HG02938 (cell line): ENCODE measurements around the gene SYNGR4.
"Not testable (repeated sequence)": the region's sequence is repeated elsewhere in the genome, so short reads cannot be mapped to it uniquely, and the experiment has no call there.

ENCODE experiments used
- ATAC-seq: cut with Tn5 transposase; IDR thresholded peaks from one replicate; pipeline ENCODE4 v1.9.1; 2021; ENCODE audit warnings: mild to moderate bottlenecking, moderate library complexity; ENCODE audit not compliant: unreplicated experiment

SYNGR4 gene, protein sequence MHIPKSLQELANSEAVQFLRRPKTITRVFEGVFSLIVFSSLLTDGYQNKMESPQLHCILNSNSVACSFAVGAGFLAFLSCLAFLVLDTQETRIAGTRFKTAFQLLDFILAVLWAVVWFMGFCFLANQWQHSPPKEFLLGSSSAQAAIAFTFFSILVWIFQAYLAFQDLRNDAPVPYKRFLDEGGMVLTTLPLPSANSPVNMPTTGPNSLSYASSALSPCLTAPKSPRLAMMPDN

GRCh38 chr19:48363810-48364597 lies at the start of gene SYNGR4, which contains the start of gene TMEM143:
Gene SYNGR4 (plus strand): TSS chr19:48364367. CDS start chr19:48365843, 1,476 bp downstream.
Gene TMEM143 (minus strand): TSS chr19:48363940. CDS start chr19:48363920, 20 bp downstream.
- peak; percentile 78 for ATAC-seq

DNA sequence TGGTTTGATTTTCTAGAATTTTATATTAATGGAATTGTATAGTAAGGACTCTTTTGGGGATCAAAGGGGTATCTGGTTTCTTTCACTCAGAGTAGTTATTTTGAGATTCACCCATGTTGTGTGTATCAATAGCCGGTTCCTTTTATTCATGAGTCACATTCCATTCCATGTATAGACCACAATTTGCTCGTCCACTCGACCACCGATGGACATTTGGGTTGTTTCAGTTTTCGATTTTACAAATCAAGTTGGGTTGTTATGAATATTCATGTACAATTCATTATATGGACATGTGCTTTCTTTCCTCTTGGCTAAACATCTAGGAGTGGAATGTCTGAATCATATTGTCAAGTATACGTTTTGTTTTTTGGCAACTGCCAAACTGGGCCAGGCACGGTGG lies 48.5 kb upstream of the SYNGR4 start:
- no peak for ATAC-seq

DNA sequence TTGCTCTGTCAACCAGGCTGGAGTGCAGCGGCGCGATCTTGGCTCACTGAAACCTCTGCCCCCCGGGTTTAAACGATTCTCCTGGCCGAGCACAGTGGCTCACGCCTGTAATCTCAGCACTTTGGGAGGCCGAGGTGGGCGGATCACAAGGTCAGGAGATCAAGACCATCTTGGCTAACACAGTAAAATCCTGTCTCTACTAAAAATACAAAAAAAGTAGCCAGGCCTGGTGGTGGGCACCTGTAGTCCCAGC lies 46.5 kb upstream of the SYNGR4 start:
- ATAC-seq: not testable (repeated sequence)

DNA sequence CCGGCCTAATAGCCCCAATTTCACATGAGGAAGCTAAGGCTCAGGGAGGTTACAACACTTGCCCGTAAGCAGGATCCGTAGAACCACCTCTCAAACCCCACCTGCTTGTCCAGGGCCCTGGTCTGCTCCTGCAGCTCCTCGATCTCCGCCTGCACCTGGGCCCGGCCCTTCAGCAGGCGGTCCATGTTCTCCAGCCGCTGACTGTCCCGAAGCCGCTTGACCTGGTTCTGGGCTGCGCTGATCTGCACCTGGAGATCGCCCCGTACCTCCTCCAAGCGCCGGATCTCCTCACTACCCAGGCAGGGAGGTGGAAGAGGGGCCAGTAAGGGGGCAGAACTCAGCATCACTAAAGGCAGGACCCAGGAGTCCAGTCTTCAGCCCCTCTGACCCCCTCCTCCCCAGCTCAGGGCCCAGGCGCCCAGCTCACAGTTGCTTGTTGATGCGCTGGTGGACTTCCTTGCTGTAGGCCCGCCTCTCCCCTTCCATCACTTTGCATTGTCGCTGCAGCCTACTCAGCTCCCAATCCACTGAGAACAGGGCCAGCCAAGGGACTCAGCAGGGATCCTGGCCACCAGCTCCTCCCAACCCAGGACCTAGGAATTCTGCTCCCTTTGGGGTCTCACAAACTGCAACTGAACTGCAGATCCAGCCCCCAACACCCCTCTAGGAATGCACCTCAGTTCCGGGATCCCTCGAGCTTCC lies 45.7 kb upstream of the SYNGR4 start:
- no peak for ATAC-seq

- ATAC-seq: no peak
These were observed 44.3 kb upstream of the SYNGR4 start for GRCh38 chr19:48319647-48320541.

DNA sequence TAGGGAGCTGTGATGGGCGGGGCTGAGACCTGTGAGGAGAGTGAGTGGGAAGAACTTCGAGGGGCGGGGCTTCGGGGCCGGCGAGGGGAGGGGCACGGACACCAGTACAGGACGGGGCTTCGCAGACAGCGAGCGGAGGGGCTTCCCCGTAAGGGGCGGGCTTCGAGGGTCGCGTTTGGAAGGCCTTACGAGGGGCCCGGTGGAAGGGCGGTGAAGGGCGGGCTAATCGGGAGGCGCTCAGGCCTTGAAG lies 42.9 kb upstream of the SYNGR4 start:
- peak; percentile 48 for ATAC-seq

- peak; percentile 54 for ATAC-seq
These were observed 42.3 kb upstream of the SYNGR4 start for GRCh38 chr19:48321622-48322591.

DNA sequence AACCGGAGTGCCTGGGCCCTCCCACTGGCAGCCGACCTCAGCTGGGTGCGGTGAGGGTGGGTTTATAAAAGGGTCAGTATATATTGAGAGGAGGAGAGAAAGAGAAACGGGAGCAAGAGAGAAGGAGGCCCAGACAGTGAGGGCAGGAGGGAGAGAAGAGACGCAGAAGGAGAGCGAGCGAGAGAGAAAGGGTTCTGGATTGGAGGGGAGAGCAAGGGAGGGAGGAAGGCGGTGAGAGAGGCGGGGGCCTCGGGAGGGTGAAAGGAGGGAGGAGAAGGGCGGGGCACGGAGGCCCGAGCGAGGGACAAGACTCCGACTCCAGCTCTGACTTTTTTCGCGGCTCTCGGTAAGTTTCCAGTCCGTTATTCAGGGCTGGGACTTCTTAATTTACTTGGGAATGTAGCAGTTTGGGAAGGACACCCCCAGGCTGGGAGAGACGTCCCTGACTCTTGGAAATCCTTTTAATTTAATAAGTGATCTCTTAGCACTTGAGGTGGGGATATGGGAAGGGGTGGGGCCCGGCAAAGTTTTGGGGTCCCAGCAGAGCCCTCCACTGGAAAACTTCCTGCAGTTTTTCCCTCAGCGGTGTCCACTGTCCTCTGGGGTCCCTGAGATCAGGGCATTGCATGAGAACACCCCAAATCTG lies 38.8 kb upstream of the SYNGR4 start, which contains the start of gene EMP3:
TSS of gene EMP3 (plus strand) at position 288 of the 646 bp plus-strand sequence. CDS start 1,293 bp downstream, outside the sequence.
- ATAC-seq: no peak

DNA sequence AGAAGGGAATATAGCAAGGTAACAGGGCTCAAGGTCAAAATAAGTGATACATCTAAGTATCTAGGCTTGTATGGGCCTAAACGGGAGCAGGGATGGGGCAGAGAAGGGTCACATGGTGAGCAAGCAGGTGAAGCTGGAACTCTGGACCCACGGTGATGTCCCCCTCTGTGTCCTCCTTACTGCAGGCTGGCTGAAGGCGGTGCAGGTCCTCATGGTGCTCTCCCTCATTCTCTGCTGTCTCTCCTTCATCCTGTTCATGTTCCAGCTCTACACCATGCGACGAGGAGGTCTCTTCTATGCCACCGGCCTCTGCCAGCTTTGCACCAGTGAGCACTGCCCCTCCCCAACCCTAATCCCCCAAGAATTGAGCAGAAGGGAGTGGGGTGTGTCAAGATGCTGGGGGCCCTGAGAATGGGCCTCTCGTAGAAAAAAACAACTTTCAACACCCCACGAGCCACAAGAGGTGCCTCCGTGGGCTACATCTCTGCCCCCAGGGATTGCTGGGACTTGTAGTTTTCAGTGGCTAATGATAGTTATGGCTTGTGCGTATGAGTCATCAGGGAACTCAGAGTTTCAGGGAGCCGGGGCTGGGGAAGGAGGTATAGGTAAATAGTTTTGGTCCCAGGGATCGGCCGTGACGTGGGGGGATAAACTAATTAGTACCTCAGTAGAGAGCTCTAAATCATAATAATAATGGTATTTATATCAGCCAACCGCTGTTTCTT lies 34.8 kb upstream of the SYNGR4 start:
- ATAC-seq: no peak

GRCh38 chr19:48330012-48330681 lies 34.0 kb upstream of the SYNGR4 start:
- ATAC-seq: no peak

DNA sequence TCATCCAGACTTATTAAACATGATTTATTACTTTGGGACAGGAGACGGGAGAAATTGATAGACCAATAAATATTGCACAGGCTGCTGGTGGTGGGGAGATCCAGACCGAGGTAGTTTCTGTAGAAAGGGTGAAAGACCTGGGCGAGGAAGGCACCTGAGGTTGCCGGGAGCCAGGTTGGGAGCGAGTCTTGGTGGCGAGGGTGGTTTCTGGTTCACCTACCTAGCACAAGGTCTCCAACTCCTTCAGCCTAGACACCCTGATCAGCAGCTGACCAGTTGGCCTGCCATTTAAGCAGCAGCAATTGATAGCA lies 31.9 kb upstream of the SYNGR4 start:
- ATAC-seq: no peak

GRCh38 chr19:48332662-48333466 lies 31.3 kb upstream of the SYNGR4 start:
- peak; percentile 59 for ATAC-seq

GRCh38 chr19:48333467-48334384 lies 30.4 kb upstream of the SYNGR4 start:
- no peak for ATAC-seq

DNA sequence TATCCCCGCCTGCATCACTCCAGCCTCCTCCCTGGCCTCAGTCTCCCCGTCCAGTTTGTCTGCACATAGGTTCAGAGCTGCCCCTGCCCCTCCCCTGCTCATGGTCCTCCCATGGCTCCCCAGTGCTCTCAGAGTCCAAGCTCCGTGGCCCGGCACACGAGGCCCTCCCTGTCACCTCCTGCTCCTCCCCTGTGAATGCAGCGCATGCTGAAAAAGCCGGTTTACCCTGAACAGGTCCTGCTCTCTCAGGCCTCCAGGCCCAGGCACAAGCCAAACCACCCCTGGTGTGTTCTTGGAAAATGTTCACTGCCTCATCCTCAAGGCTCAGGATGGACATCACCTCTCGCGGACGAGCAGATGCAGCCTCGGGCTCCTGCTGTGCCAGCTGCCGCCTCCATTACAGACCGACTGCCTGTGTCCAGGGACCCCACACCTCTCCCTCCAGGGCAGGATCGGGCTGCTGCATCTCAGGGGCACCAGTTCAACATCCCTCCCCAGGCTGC lies 25.9 kb upstream of the SYNGR4 start:
- no peak for ATAC-seq

DNA sequence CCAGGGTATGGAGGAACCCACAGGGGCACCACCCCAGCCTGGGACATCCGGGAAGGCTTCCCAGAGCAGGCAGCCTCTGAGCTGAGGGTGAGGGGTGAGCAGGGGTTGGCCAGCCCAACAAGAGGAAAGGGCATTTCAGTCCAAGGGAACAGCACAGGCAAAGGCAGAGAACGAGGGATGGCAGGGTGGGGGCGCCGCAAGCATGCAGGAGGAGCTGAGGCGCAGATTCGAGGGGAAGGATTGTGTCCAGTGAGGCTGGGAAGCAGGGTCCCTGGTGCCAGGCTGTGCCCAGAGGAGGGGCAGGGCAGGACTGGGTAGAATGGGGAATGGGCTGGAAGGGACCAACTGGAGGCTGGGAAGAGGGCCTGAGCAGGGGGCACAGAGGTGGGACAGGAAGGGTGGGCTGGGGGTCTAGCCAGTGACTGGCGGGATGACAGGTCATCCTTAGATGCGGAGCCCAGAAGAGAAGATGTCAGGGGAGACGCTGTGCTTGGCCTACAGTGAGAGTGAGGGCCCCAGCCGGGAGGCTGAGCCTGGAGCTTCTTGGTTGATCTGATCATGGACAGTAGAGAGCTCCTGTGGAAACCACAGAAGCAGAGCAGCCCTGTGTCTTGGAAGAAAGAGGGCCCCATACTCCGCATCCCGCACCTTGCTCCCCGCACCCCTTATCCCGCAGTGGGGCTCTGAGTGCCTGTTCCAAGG lies 25.2 kb upstream of the SYNGR4 start:
- no peak for ATAC-seq

- ATAC-seq: no peak
These were observed 23.2 kb upstream of the SYNGR4 start for GRCh38 chr19:48340995-48341394.
